Measurements from ENCODE around the gene M1AP. TPM values are rescaled to one million over a fixed set of nuclear protein-coding genes. Genes with fewer than 3 reads are reported as not detected.

The M1AP gene
- total and polyA plus RNA-seq, 2 of the 4 experiments (the other 2 are of a cell fraction): 0.03 TPM; not detected in 1

GRCh38 chr2:74553892-74554819 lies 94.0 kb downstream of the M1AP start, which contains the start of the genes DOK1 and LOXL3:
Gene DOK1 (plus strand): TSS chr2:74554720. CDS start chr2:74554755, 35 bp downstream.
Gene LOXL3 (minus strand): TSS chr2:74553942. CDS start chr2:74552634, 1,308 bp downstream.
- H3K27me3 ChIP-seq (ENCODE audit: control insufficient read depth, insufficient read depth, low read length): no peaks in the 10 kb centered on the region
- intact Hi-C loops (cut with micrococcal nuclease): loop anchor here (1.0 to 2.0 kb wide), 2 partner anchors 33 to 47 kb away; partner anchors contain the start of gene PCGF1
- H3K4me1 ChIP-seq (ENCODE audit: control insufficient read depth, insufficient read depth, low read length): peaks cover 22% of the 10 kb centered on the region
- H3K9ac ChIP-seq (ENCODE audit: low read depth, low read length): peak within 1 kb of the TSS; percentile 90
- H3K4me2 ChIP-seq (ENCODE audit: low read depth, low read length): peak within 1 kb of the TSS; percentile 88
- peak within 1 kb of the TSS; percentile 77 for H3K18ac ChIP-seq (ENCODE audit: low read depth, low read length)
- H2BK5ac ChIP-seq (ENCODE audit: low read depth, low read length, poor library complexity, severe bottlenecking): peak within 1 kb of the TSS; percentile 87
- H3K9me1 ChIP-seq (ENCODE audit: insufficient read depth, low read length): peaks cover 16% of the 10 kb centered on the region; the same call in 1 of the 2 replicates
- peak; percentile 85 for ATAC-seq (ENCODE audit: low read depth)
- H2BK120ac ChIP-seq (ENCODE audit: low read depth, low read length): peak within 1 kb of the TSS; percentile 90
- peak within 1 kb of the TSS; percentile 66 for H3K56ac ChIP-seq (ENCODE audit: extremely low read depth, insufficient read depth, low read length)
- H3K36me3 ChIP-seq (ENCODE audit: control insufficient read depth, insufficient read depth, low read length): peaks cover 28% of the 10 kb centered on the region
- POLR2A ChIA-PET (ENCODE audit: unreplicated experiment): interaction anchor here (0.6 to 1.5 kb wide), 2 partner anchors 13 to 30 kb away, joined by 3 to 19 read pairs; no protein-coding TSS in a partner anchor
- peak within 1 kb of the TSS; percentile 81; the same call in 2 of the 3 replicates for H2BK15ac ChIP-seq (ENCODE audit: low read depth, low read length)
- dilution Hi-C loops (cut with HindIII; ENCODE audit: low sequenced_read_pairs, unreplicated experiment): no loop called here
- H2AFZ ChIP-seq (replicated peaks; ENCODE audit: low read length, poor library complexity): peak within 1 kb of the TSS; percentile 98
- DNase-seq: peak; percentile 88
- no peaks in the 10 kb centered on the region; the same call in 1 of the 2 replicates for H4K20me1 ChIP-seq (ENCODE audit: insufficient read depth, low read length)
- no peaks in the 10 kb centered on the region for H3K9me3 ChIP-seq (ENCODE audit: control insufficient read depth, insufficient read depth, low read length)
- WGBS, 2 experiments (ENCODE audit: extremely low coverage in 2 of 2, insufficient read length in 1 of 2): 1% methylated on average over 14 of the region's 73 CpGs; no CpG with 5 or more reads in 1 of the 2 experiments
- H4K91ac ChIP-seq (ENCODE audit: insufficient read depth, low read depth, low read length): peak within 1 kb of the TSS; percentile 98
- no peak for TF ChIP-seq USF2 (IDR thresholded peaks at IDR 0.05; ENCODE audit: low read depth, low read length)
- peak; percentile 30; the same call in 1 of the 2 replicates for TF ChIP-seq POLR2A (IDR thresholded peaks at IDR 0.05; ENCODE audit: low read depth, low read length)
- TF ChIP-seq MAFK (IDR thresholded peaks at IDR 0.05; ENCODE audit: low read depth, low read length): peak; percentile 99
- no peak for TF ChIP-seq BHLHE40 (IDR thresholded peaks at IDR 0.05; ENCODE audit: low read depth, low read length)
- no peak for TF ChIP-seq RCOR1 (IDR thresholded peaks at IDR 0.05; ENCODE audit: insufficient replicate concordance, low read length)
- no peak for TF ChIP-seq CEBPB (IDR thresholded peaks at IDR 0.05; ENCODE audit: low read depth, low read length)
- TF ChIP-seq RFX5 (IDR thresholded peaks at IDR 0.05; ENCODE audit: low read depth, low read length): no peak
- no peak for TF ChIP-seq CTCF (conservative IDR thresholded peaks at IDR 0.05; ENCODE audit: low read depth, low read length)
- TF ChIP-seq MXI1 (IDR thresholded peaks at IDR 0.05; ENCODE audit: borderline replicate concordance, low read depth, low read length): no peak; the same call in 1 of the 2 replicates
- no peak for TF ChIP-seq RAD21 (IDR thresholded peaks at IDR 0.05; ENCODE audit: low read length)
- TF ChIP-seq MAZ (IDR thresholded peaks at IDR 0.05; ENCODE audit: borderline replicate concordance, low read depth, low read length): peak; percentile 91
- no peak for TF ChIP-seq NFE2L2 (IDR thresholded peaks at IDR 0.05; ENCODE audit: low read depth, low read length)
- peak within 1 kb of the TSS; percentile 97 for H4K5ac ChIP-seq (ENCODE audit: low read depth, low read length)
- CTCF ChIA-PET: no interaction called here
- in situ Hi-C loops (cut with MboI; ENCODE audit: low sequenced_read_pairs): no loop called here
- H3K4me3 ChIP-seq (ENCODE audit: insufficient read depth, low read depth, low read length): peak within 1 kb of the TSS; percentile 78
- peak within 1 kb of the TSS; percentile 58 for H2BK20ac ChIP-seq (ENCODE audit: low read depth, low read length)
- BruUV-seq (replicated peaks): no TSS peak
- peak within 1 kb of the TSS; percentile 90 for H2AK5ac ChIP-seq (ENCODE audit: low read depth, low read length)
- peak within 1 kb of the TSS; percentile 79 to 94 for H4K8ac ChIP-seq (ENCODE audit: low read depth in 2 of 2, low read length in 2 of 2)
- H3K4ac ChIP-seq (ENCODE audit: low read depth, low read length): peak within 1 kb of the TSS; percentile 98
- peak within 1 kb of the TSS; percentile 98 for H3K14ac ChIP-seq (replicated peaks; ENCODE audit: low read depth, low read length)
- H2AK9ac ChIP-seq (replicated peaks; ENCODE audit: low read depth, low read length, poor library complexity): peak within 1 kb of the TSS; percentile 97
- peak within 1 kb of the TSS; percentile 94 for H3K23ac ChIP-seq (ENCODE audit: low read depth, low read length)
- H3K27ac ChIP-seq (ENCODE audit: insufficient read depth, low read length): peak within 1 kb of the TSS; percentile 91
- H3K79me1 ChIP-seq (ENCODE audit: low read depth in 1 of 2, low read length in 2 of 2): peaks cover 20 to 68% of the 10 kb centered on the region in 2 experiments
